Calu3 (cell line): Measurements from ENCODE around the gene PIH1D1. TPM values are rescaled to one million over a fixed set of nuclear protein-coding genes. Genes with fewer than 3 reads are reported as not detected.

Experiments used
- BruUV-seq: library from RNA; stranded (reverse); fragments of 400-500 nt; replicated peaks from 2 replicates; lab custom pipeline; 2021; lab: Mats Ljungman, UMichigan
- CTCF ChIA-PET: fragments of 300-600 bp; sonication (Branson Sonifier 250); formaldehyde crosslinking; loops from one replicate; lab custom pipeline; 2022; ENCODE audit warnings: antibody characterized with exemption; lab: Charles Lee
- DNase-seq: peaks from one replicate; pipeline ENCODE4 v3.0.0; 2022
- H3K27ac Mint-ChIP-seq: one replicate; pipeline ENCODE4 v1.8.0; 2022; ENCODE audit warnings: mixed read lengths; ENCODE audit not compliant: unreplicated experiment
- H3K27me3 Mint-ChIP-seq: one replicate; pipeline ENCODE4 v1.8.0; 2022; ENCODE audit warnings: mixed read lengths; ENCODE audit not compliant: unreplicated experiment
- H3K36me3 Mint-ChIP-seq: one replicate; pipeline ENCODE4 v1.8.0; 2022; ENCODE audit warnings: mild to moderate bottlenecking, moderate library complexity, mixed read lengths; ENCODE audit not compliant: insufficient read depth, unreplicated experiment
- H3K4me1 Mint-ChIP-seq: one replicate; pipeline ENCODE4 v1.8.0; 2022; ENCODE audit warnings: mild to moderate bottlenecking, low read depth, mixed read lengths; ENCODE audit not compliant: unreplicated experiment
- H3K4me3 Mint-ChIP-seq: one replicate; pipeline ENCODE4 v1.8.0; 2022; ENCODE audit warnings: mild to moderate bottlenecking, low read depth, moderate library complexity, mixed read lengths; ENCODE audit not compliant: unreplicated experiment
- H3K9me3 Mint-ChIP-seq: one replicate; pipeline ENCODE4 v1.8.0; 2022; ENCODE audit warnings: low read depth, mixed read lengths; ENCODE audit not compliant: unreplicated experiment
- intact Hi-C: fragments of 100-400 bp; cut with micrococcal nuclease; formaldehyde crosslinking; loops from one replicate; pipeline ENCODE4 v1.10.0; 2022; ENCODE audit not compliant: unreplicated experiment
- total RNA-seq: library from RNA; stranded (reverse); gene quantifications from 2 replicates; pipeline ENCODE4 v1.2.3, GENCODE V29; 2022
- TF ChIP-seq, protein P1 (sequence below): fragments of 200-600 bp; IDR thresholded peaks from one replicate; pipeline ENCODE4 v1.8.0; 2022; ENCODE audit warnings: antibody characterized with exemption; ENCODE audit not compliant: unreplicated experiment

PIH1D1 gene
- total RNA-seq, 1 experiment from 2014 or later, result 141 TPM

DNA sequence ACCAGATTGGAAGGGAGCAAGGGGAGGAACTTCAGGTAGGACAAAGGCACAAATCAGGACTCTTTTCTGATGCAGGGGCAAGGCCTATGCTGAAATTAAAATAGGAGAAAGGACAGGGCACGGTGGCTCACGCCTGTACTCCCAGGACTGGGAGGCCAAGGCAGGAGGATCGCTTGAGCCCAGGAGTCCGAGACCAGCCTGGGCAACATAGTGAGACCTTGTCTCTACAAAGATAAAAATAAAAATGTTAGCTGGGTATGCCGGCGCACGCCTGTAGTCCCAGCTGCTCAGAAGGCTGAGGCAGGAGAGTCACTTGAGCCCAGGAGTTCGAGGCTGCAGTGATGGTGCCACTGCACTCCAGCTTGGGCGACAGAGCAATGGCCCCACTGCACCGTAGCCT lies 15.9 kb downstream of the PIH1D1 start:
- Mint-ChIP-seq H3K27ac (no peak overlapping the region), H3K36me3 (peaks cover 8% of the 10 kb centered on the region), H3K27me3 (peaks cover 96% of the 10 kb centered on the region), H3K9me3 (peaks cover 3% of the 10 kb centered on the region), H3K4me1 (peaks cover 4% of the 10 kb centered on the region), H3K4me3 (no peak overlapping the region)
- no peak for DNase-seq
- TF ChIP-seq, protein P1, sequence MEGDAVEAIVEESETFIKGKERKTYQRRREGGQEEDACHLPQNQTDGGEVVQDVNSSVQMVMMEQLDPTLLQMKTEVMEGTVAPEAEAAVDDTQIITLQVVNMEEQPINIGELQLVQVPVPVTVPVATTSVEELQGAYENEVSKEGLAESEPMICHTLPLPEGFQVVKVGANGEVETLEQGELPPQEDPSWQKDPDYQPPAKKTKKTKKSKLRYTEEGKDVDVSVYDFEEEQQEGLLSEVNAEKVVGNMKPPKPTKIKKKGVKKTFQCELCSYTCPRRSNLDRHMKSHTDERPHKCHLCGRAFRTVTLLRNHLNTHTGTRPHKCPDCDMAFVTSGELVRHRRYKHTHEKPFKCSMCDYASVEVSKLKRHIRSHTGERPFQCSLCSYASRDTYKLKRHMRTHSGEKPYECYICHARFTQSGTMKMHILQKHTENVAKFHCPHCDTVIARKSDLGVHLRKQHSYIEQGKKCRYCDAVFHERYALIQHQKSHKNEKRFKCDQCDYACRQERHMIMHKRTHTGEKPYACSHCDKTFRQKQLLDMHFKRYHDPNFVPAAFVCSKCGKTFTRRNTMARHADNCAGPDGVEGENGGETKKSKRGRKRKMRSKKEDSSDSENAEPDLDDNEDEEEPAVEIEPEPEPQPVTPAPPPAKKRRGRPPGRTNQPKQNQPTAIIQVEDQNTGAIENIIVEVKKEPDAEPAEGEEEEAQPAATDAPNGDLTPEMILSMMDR, result no peak
- intact Hi-C loops, result no loop called here
- CTCF ChIA-PET, result interaction anchor here (1.1 kb wide), 1 partner anchor 12 kb away, joined by 3 read pairs; no protein-coding TSS in a partner anchor
- BruUV-seq, result no TSS peak

DNA sequence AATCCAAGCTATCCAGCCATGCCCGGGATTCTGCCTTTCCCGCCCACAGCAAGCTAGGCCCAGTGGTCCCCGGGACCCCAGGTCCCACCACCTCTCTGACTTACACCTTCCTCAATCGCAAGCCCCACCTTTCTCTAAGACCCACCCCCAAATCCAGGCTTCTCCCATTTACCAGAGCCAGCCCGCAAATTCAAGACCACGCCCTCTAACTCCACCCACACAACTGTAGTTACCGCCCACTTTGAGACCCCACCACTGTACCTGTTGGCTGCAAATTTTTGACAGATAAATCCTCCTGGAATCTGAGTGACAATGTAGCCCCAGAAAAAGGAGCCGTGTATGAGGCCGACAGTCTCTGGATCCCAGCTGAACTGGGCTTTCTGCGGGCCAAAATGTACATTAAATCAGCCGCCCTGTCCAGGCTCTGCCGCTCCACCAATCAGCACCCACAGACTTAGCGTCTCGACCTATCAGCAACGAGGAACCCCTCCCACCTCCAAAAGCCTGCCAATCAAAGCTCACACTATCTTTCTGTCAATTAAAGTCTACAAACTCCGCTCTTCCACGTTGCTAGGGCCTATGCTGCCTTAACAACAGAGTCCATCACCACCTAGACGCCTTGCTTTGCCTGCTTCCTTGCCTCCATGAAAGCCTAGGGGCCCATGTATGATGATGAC lies 16.6 kb downstream of the PIH1D1 start:
- Mint-ChIP-seq H3K27me3 (peaks cover 96% of the 10 kb centered on the region), H3K36me3 (peaks cover 6% of the 10 kb centered on the region), H3K4me1 (no peaks in the 10 kb centered on the region)

DNA sequence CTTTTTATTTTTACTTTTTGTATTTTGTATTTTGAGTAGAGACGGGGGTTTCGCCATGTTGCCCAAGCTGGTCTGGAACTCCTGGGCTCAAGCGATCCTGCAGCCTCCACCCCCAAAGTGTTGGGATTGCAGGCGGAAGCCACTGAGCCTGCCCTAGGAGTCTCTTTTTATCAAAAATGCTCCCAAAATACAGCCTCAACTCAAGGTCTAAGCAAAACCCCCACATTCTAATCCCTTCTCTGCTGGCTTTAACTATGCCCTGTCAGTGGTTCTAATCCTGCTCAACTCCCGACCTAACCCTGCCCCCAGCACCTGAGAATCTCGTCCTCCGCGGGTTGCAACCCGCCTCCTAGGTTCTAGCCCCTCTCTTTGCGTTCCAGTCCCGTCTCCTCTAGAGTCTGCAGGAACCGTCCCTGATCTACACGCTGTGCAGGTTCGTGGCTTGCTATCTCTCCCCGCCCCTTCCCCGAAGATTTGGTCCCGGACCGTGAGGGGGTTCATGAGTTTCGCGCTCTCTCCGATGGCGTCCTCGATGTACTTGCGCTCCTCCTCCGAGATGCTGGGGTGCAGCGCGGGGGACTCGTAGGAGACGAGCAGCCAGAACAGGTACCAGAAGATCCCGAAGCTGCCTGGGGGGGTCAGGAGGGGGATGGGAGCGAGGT lies 18.2 kb downstream of the PIH1D1 start:
- CTCF ChIA-PET, result no interaction called here
- Mint-ChIP-seq H3K27ac (no peak overlapping the region), H3K4me3 (no peak overlapping the region), H3K27me3 (peaks cover 96% of the 10 kb centered on the region), H3K9me3 (peaks cover 3% of the 10 kb centered on the region), H3K4me1 (no peaks in the 10 kb centered on the region), H3K36me3 (peaks cover 6% of the 10 kb centered on the region)
- intact Hi-C loops, result no loop called here
- no peak for DNase-seq
- no TSS peak for BruUV-seq
- TF ChIP-seq, protein P1, result no peak

More for the DNA sequence above, 16.6 kb downstream of the PIH1D1 start:
- DNase-seq, result no peak
- Mint-ChIP-seq H3K9me3 (peaks cover 3% of the 10 kb centered on the region), H3K4me3 (no peak overlapping the region), H3K27ac (no peak overlapping the region)
- BruUV-seq, result no TSS peak
- intact Hi-C loops, result no loop called here
- CTCF ChIA-PET, result interaction anchor here (1.1 kb wide), 1 partner anchor 11 kb away, joined by 3 read pairs; no protein-coding TSS in a partner anchor
- TF ChIP-seq, protein P1, result no peak

DNA sequence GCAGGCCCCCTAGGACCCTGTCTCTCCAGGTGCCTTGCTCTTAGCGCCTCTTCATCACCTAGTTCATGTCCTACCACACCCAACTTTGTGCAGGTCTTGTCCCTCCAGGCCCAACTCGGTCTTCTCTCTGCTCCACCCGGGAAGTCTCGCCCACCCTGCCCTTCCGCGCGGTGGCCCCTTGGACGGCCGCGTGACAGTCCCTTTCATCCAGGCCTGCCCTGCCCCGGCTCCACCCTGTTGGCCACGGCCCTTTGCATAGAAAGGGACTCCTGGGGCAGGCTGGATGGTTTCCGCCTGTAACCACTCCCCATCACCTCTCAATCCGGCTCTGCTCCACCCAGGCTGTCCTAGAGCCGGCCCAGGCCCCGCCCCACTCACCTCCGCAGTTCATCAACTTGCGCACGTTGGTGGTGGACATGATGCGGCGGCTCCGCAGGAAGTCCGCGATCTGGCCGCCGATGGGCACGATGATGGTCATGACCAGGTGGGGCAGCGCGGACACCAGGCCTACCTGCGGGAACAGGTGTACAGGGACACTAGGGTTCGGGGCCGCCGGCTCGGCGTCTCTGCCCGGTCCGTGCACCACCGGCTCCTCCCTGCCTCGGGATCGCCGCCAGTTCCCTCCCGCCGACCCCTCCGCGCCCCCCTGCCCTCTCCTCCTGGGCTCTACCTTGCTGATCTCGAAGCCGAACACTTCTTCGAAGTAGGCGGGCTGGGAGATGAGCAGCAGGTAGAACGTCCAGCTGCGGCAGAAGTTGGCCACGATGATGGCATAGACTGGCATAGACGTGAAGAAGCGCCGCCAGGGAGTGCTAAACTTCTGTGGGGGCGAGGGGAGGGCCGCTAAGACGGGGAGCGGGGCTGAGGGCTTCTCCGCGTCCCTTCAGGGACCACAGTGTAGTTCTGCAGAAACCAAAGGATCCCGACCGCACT lies 19.2 kb downstream of the PIH1D1 start:
- peaks cover 6% of the 10 kb centered on the region for H3K36me3 Mint-ChIP-seq
- intact Hi-C loops, result no loop called here
- no peaks in the 10 kb centered on the region for H3K4me1 Mint-ChIP-seq
- H3K9me3 Mint-ChIP-seq, result peaks cover 3% of the 10 kb centered on the region
- CTCF ChIA-PET, result no interaction called here
- DNase-seq, result no peak
- H3K27me3 Mint-ChIP-seq, result peaks cover 96% of the 10 kb centered on the region
- H3K4me3 Mint-ChIP-seq, result no peak overlapping the region
- no peak overlapping the region for H3K27ac Mint-ChIP-seq
- no TSS peak for BruUV-seq
- TF ChIP-seq, protein P1, result no peak
